HG02885 (cell line): ENCODE measurements around the gene C3.
"Not testable (repeated sequence)": the region's sequence is repeated elsewhere in the genome, so short reads cannot be mapped to it uniquely, and the experiment has no call there.

ENCODE experiments used
- ATAC-seq: cut with Tn5 transposase; IDR thresholded peaks from one replicate; pipeline ENCODE4 v1.9.1; 2021; ENCODE audit warnings: mild to moderate bottlenecking; ENCODE audit not compliant: unreplicated experiment, poor library complexity

The C3 gene

DNA sequence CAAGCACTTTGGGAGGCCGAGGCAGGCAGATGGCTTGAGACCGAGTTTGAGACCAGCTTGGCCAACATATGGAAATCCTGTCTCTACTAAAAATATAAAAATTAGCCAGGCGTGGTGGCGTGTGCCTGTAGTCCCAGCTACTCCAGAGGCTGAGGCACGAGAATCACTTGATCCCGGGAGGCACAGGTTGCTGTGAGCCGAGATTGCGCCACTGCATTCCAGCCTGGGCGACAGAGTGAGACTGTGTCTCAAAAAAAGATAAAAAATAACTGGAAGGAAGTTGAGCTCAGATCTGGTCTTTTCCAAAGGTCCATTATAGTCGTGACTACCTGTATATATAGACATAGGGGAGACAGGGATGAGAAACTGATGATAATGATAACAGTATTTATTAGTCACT, 28.1 kb upstream of the C3 start:
- not testable (repeated sequence) for ATAC-seq

DNA sequence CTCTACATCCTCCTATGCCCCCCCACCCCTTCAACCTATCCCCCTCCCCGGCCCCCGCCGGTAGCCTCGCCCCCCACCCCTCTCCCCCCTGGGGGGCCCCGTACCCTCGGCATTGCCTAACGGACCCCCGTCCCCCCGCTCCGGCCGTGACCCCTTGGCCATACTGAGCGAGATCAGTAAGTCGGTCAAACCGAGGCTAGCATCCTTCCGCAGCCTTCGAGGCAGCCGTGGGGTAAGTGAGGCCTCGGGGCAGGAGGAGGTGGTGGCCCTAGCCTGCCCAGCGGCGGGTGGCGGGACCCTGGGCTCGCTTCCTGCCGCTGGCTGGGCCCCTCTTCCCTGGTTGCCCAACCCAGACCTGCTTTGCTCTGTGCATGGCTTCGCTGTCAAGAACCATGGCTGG, 25.5 kb upstream of the C3 start:
- ATAC-seq: no peak

DNA sequence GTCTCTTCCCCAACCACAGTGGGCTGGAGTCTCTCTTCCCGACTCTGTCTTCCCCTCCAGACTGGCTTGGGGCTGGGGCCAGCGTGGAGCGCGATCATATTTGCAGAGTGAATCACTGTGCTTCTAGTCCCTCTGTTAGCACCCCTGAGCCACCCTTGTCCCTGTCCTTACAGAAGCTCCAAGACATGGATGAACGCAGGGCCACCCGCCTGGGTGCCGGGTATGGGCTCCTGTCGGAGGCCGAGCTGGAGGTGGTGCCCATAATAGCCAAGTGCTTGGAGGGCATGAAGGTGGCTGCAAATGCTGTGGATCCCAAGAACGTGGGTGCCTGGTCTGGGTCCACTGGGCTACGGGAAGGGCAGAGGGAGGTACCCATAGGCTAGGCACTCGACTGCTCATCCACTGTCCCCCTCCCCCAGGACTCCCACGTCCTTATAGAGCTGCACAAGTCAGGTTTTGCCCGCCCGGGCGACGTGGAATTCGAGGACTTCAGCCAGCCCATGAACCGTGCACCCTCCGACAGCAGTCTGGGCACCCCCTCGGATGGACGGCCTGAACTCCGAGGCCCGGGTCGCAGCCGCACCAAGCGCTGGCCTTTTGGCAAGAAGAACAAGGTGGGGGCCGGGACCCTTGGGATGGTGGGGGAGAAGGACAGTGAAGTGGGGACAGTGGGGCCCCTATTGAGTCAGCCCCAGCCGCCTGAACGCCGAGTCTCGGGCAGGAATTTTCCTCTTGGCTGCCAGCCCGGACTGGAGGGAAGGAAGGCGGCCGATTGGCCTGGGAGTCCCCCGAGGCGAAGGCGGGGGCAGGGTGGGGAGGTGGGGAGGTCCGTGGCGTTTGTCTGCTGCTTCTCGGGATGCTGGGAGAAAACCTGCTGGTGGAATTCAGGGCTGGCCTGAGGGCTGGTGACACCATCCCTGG, 24.2 kb upstream of the C3 start:
- ATAC-seq: no peak

DNA sequence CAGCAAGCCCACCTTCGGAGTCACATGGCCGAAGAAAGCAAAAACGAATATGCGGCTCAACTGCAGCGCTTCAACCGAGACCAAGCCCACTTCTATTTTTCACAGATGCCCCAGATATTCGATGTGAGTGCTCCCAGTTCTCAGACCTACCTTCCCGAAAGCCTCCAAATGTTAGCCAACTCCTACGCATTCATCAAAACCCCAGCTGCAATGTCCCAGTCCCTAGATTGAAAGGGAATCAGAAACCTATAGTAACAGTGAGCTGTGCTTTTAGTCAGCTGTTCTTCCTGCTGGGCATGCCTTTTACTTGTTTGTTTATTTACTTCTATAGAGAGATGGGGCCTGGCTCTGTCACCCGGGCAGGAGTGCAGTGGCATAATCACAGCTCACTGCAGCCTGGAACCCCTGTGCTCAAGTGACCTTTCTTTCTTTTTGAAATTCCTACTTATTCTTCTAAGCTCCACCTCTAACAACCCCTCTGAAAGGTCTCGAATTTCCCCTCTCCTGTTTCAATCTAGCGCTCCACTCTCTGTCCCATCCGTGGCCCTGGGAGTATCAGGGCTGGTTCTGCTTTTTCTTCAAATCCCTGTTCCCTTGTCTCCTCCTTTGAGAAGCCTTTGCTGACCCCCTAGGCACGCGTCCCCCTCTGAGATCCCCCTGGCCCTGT, 23.4 kb upstream of the C3 start:
- ATAC-seq: no peak

DNA sequence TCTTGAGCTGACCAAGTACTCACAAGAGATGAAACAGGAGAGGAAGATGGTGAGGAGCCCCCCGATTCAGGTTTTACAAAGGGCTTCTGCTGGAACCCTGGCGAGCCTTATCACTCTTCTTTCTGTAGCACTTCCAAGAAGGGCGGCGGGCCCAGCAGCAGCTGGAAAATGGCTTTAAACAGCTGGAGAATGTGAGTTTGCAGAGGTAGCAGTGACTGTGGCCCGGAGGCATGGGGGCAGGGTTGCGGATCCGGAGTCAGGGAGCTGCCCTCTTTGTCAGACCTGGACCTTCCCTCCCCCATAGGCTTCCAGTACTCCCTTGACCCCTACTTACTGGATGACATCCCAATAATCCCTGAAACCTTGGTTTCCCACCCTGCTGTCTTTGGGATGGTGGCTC, 22.6 kb upstream of the C3 start:
- ATAC-seq: no peak

DNA sequence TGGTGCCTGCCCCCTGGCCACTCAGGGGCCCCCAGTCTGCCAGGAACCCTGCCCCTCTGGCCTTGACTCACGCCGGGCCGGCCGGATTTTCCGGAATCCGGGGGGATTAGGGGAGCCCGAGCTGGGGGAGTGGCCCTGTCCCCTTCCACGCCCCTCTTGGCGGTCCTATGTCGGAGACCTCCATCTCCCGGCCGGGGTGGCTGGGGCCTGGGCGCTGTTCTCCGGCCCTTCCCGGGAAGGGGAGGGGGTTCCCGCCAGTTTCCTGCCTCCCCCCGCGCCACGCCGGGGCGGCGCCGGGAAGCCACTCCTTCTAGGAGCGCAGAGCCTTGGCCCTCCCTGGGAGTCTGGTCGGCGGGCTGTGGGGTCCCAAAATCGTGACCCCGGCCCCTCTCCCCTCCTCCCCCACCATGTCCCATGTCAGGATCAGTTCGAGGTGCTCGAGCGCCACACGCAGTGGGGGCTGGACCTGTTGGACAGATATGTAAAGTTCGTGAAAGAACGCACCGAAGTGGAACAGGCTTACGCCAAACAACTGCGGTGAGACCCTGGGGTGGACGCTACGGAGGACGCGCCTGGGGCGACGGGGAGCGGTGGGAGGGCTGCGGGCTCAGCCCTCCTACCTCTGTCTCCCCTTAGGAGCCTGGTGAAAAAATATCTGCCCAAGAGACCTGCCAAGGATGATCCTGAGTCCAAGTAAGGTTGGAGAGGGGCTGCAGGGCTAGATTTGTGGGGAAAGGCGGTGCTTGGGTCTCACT, 20.3 kb upstream of the C3 start:
- ATAC-seq: no peak

DNA sequence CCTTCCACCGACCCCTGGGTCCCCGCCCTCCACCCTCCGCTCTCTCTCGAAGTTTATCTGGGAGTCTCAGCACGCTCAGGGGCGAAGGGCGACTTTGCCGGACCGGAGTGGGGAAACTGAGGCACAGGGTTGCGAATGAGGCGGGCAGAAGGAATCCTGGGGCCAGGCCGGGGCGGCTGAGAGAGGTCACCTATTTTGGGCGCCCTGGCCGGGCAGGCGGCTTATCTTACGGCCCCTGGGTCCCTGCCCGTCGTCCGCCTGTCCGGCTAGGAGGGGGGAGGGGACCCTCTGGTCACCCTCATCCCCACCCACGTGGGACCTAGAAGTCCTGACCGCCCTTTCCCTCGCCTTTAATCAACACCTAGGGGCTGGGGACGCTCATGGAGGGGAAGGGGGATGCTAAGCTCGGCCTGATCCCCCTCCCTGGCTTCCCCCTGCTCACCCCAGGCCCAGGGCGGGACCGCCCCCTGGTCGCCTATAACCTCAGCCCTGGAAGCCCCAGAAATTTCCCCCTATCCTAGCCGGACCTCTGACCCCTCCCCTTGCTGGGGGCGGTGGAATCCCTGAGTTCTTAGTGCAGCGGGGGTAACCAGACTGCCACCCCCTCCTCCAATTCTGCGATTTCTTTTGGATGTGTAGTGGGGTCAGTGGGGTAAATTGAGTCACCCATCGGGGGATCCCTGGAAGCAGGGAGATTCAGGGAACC, 19.6 kb upstream of the C3 start:
- no peak for ATAC-seq

DNA sequence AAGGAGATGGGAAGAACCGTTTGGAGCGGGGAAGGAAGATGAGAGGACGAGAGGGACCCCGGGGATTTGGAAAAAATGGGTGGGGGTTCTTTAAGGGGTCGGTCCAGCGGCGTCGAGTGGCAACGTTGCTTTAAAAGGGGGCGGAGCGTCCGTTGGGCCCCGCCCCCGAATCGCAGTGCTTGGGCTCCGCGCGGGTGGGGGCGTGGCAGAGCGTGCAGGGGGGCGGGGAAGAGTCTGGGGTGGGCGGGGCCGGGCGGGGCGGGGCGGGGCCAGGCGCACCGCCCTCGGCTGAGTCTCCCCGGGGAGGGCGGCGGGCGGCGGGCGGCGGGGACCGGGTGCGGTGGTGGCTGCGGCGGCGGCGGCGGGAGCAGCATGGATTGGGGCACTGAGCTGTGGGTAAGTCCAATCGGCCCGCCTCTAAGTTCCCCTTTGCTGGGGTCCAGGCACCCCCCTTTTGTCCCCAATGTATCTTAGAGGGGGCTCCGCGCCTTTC, 19.0 kb upstream of the C3 start, which contains the start of gene TRIP10:
Gene TRIP10, plus strand, starts transcription at position 291 of the 493 bp plus-strand sequence. Its CDS starts 82 bp downstream, at position 373.
- no peak for ATAC-seq

DNA sequence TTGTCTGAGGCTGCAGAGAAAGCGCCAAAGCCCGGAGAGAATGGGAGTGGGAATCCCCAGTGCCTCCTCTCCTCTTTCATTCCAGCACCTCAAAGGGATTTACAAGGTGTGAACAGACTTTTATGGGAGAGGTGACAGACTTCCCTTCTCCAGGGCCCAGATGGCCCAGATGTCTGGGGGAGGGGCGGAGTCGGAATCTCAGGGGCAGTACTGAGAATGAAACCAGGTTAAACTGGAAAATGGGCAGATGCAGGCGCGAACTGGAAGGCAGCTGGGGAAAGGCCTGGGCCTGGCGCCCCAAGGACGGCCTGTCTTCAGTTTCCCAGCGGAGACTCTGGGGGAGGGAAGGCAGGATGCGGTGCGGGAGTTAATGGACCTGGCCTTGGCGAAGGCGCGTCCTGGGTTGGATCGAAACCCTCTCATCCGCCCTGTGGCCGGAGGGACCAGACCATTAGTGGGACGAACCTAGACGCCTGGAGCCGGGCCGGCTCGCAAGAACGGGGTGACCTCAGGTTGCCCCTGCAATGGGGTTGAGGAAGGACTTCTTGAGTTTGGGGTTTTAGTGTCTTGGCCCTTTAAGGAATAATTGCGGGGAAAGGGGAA, 18.4 kb upstream of the C3 start:
- ATAC-seq: no peak

DNA sequence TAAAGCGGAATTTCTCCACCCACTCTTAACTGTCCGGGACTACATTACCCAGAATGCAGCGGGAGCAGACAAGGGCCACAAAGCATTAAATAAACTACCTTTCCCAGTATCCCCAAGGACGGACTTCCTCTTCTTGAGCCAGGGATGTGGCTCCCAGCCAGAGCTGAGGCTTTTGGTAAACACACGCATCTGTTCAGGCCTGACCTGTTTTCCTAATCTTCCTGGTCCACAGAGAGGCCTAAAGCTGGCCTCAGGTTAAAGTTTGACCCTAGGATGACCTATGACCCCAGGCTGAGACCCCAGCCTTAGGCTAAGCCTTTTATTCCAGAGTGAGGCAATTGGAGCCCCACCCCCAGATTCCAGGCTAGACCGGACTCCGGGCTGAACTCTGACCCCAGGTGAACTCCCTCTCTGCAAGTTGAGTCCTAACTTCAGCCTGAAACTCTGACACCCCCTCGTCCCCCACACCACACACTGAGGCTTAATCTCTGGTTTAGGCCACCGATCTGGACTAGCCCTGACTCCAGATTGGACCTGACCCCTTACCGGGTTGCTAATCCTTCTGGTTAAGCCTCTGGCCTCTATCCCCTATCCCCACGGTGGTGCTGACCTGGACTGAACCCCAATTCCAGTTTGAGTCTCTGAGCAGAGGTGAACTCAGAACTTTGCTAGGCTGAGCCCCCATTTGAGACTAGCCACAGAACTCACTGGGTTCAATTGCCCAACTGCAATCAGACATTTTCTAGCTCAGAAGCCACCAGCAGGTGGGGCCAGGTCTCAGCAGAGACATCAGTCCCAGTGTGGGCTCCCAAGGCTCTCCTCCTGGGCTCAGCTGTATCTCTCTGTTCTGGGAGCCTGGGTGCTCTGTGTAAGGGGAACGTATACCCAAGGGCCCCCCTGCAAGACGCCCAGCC, 17.7 kb upstream of the C3 start:
- ATAC-seq: no peak

DNA sequence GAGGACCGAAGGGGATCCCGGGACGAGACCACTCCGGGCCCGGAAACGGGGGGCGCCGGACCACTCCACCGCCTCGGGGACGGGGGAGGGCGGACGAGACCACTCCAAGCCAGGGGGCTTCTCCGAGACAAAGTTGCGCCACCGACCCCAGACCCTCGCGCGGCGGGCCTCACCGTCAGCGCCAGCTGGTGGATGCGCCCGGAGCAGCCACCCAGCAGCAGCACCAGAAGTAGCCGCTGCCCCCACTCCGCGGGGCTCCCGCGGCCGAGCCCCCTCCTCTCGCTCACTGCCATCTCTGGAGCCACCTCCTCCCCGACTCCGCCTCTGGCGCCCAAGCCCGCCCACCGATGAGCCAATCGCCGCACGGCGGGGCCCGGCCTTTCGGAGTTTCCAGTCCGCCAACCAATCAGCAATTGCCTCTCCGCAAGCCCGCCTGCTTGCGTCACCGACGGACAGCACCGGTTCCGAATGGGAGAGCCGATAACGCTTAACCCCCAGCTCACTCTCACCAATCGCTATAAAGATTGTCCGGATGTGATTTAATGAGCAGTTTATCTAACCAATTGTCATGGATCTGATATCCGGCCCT, 16.9 kb upstream of the C3 start, which contains the start of gene GPR108:
Gene GPR108, minus strand, starts transcription at position 297 of the 589 bp plus-strand sequence. Its CDS starts 4 bp downstream, at position 293.
- ATAC-seq: peak; percentile 76

DNA sequence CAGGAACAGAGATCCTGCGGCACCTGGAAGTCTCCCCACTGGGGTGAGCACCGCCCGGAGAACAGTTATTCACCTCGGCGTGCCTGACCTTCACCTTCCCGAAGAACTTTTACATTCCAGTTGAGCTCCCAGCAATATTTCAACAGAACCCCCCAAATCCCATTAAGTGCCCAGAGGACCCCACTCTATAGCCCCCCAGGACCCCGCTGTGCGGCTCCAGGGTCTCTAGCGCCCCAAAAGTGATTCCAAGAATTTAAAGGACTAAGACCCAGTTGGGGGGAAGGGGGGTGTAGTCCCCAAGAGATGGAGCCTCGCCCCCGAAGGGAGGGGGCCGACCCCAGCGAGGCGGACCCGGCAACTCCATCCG, 16.4 kb upstream of the C3 start:
- ATAC-seq: no peak

DNA sequence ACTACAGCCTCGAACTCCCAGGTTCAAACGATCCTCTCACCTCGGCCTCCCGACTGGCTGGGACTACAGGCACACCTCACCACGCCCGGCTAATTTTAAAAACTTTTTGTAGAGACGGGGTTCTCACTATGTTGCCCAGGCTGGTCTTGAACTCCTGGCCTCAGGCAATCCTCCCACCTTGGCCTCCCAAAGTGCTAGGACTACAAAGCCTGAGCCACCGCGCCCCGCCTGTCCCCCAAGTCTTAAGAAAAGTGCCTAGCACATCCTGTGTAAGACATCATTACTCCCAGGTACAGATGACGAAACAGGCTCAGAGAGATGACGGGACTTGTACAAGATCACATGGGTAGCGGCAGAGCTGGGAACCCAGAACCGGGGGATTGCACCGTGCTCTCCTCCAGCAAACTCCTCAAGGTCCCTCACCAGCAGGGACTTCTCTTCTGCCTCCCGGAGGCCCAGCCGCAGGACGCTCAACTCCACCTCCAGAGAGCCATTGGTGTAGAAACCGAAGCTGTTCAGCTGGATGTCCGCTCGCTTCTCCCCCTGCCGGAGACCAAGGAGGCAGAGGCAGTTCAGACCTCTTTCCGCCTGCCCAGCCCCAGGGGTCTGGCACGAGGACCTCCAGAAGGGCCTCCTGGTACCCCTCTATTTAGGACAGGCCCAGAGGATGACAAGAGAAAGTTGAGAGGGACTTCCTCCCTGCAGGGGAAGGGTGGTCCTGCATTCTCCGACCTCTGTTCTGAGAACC, 15.9 kb upstream of the C3 start:
- no peak for ATAC-seq

DNA sequence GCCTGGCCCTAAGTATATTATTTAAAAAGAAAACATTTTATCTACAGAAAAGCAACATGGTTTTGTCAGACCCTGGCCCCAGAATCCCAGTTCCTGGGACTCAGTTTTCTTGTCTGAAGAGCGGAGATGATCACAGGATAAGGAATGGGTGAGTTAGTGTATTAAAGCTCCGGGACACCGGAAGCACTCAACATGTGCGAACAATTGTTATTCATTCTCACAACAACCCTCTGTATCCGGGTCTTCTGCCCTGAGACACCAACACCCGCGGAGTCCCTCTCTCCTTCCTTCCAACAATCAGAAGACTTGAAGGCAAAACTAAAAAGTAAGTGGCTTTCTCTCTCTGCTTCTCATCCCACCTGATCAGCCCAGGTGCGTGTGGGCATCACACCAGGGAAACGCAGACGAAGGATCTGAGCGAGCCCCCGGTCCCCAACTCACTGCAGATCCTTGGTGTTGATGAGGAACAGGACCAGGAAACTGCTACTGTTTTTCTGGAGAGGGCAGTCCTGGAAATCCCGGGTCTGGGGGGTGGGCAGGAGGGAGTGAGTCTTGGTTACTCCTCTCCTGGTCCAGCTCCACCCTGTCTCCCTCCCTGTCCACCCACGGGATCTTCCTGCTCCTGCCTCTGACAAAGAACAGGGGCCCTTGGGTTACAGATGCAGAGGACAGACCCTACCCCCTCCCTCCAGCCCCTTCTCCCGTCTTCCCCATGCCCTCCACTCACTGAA, 14.9 kb upstream of the C3 start:
- ATAC-seq: no peak

DNA sequence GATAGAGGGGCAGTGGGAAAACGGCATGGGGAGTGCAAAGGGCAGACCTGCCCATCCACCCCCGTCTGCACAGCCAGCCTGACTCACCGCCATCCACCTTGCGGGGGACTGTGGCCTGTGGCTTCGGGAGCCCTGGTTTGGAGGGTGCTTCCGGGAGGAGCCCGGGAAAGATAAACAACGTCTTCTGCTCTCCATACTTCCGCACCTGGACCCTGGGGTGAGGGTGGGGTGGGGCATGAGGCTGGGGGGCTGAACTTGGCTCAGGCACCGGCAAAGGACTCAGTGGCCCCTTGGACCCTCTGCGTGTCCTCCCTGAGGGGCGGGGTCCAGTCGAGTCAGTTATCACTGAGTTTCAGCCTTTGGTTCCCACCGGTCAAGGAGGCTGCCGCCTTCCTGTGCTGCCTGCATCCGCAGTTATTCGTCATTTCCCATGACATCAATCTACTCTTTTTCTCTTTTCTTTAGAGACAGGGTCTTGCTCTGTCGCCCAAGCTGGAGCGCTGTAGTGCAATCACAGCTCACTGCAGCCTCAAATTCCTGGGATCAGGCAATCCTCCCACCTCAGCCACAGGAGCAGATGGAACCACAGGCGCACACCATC, 13.7 kb upstream of the C3 start:
- ATAC-seq: no peak

DNA sequence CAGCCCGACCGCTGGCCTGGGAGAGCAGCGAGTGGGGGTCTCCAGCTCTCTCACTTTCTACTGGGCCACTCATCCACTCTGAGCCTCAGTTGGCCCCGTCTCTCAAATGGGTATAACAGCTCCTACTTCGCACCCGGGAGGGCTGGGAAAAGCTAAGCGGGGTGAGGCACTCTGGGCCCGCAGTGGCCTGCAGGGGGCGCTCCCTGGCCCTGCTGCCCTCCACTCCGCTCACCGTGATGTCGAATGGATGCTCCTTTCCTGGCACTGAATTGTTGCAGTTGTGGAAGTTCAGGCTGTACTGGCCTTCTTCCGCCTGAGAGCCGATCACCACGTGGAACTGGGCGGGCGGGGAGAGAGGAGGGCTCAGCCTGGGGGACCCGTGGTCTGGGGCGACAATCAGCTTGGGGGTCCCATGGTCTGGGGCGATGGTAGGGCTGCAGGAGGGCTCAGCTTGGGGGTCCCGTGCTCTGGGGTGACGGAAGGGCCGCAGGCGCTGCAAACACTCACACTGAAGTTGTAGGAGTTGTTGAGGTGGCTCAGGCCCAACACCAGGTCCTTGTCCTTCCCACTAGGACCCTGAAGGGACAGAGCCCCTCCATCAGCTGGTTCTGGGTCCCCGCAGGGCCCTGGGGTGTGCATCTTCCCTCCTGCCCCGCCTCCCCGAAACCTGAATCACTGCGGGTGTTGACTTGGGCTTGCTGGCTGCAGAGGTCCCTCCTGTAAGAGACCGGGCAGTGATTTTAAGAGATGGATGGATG, 13.1 kb upstream of the C3 start:
- ATAC-seq: no peak
